Fibroblast of mammary gland (primary cell): Measurements from ENCODE around the gene MALAT1.

Experiments used
- DNase-seq: peaks from one replicate; pipeline ENCODE4 v3.0.0-alpha.2; 2010; ENCODE audit warnings: low read depth
- H3K4me3 ChIP-seq: 2 replicates; pipeline ENCODE4 v1.5.1; 2011; ENCODE audit warnings: low read depth, mild to moderate bottlenecking, low read length, moderate library complexity; ENCODE audit not compliant: control insufficient read depth
- TF ChIP-seq, protein P1 (sequence below): conservative IDR thresholded peaks from 2 replicates; pipeline ENCODE4 v1.5.1; 2011; ENCODE audit warnings: low read depth, low read length, inconsistent platforms; ENCODE audit not compliant: control insufficient read depth, insufficient read depth

The MALAT1 gene

DNA sequence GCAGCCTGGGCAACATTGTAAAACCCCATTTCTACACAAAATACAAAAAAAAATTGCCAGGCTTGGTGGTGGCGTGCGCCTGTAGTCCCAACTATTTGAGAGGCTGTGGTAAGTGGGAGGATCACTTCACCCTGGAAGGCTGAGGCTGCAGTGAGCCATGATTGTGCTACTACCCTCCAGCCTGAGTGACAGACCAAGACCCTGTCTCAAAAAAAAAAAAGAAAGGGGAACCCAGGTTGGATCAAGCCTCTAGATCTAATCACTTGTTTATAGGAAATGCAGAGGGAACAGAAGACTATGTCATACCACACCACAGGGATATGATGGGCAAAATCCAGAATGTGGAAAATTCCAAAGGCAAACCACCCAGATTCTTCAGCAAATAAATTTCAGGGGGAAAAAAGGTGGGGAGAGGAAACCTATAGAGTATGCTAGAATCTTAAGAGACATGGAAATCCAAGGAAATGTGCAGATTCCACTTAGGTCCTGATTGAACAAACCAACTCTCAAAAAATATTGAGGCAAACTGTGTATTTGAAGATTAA lies 16.5 kb upstream of the MALAT1 start:
- no peak overlapping the region for H3K4me3 ChIP-seq
- DNase-seq = no peak
- TF ChIP-seq, protein P1, sequence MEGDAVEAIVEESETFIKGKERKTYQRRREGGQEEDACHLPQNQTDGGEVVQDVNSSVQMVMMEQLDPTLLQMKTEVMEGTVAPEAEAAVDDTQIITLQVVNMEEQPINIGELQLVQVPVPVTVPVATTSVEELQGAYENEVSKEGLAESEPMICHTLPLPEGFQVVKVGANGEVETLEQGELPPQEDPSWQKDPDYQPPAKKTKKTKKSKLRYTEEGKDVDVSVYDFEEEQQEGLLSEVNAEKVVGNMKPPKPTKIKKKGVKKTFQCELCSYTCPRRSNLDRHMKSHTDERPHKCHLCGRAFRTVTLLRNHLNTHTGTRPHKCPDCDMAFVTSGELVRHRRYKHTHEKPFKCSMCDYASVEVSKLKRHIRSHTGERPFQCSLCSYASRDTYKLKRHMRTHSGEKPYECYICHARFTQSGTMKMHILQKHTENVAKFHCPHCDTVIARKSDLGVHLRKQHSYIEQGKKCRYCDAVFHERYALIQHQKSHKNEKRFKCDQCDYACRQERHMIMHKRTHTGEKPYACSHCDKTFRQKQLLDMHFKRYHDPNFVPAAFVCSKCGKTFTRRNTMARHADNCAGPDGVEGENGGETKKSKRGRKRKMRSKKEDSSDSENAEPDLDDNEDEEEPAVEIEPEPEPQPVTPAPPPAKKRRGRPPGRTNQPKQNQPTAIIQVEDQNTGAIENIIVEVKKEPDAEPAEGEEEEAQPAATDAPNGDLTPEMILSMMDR = no peak

DNA sequence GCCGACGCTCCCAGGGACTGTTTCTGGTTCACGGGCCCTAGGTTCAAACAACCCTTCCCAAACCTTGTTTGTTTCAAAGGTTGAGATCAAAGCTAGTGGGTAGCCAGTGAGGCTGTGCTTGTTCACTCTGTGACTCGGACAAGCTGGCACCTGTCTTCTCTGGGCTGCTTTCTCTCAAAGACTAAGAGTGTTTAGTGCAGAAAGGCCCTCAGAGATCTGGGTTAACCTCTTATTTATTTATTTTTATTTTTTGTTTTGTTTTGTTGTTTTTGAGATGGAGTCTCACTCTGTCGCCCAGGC lies 13.0 kb upstream of the MALAT1 start:
- TF ChIP-seq, protein P1 = no peak
- H3K4me3 ChIP-seq = no peak overlapping the region
- no peak for DNase-seq

DNA sequence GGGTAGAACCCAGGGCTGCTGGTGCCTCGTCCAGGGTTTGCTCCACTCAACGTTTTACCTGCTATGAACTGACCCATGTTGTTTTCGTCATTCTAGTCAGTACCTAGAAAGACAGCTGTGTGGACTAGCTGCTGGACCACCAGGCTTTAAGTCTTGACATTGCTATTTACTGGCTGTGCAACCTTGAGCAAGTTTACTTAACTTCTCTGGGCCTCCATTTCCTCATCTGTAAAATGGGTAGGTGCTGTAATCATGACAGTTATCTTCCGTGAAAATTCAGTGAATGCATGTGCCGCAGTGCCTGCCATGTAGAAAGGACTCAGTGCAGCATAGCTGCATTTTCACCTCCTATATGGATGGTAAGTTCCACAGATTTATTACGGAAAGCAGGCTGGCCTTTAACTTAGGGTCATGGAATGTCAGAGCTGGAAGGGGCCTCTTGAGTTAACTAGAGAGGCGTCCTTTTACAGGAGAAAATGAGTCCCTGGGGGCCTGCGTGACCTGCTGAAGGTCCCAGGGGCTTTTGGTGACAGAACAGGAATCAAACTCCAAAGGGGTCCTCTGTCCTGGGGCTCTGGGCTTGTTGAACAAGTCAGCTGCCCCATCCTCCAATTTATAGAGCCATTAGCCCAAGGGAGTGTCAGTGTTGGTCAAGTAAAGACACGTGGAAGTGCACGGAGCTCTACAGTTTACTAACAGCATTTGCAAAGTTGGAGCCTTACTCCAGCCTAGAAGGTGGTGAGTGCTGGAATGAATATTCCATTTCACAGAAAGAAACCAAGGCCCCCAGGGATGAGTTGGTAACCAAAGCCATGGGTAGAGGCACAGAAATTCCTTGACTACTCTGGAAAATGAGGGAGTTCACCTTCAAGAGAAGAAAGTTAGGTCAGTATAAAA lies 12.0 kb upstream of the MALAT1 start:
- DNase-seq = no peak
- TF ChIP-seq, protein P1 = no peak
- H3K4me3 ChIP-seq = no peak overlapping the region

DNA sequence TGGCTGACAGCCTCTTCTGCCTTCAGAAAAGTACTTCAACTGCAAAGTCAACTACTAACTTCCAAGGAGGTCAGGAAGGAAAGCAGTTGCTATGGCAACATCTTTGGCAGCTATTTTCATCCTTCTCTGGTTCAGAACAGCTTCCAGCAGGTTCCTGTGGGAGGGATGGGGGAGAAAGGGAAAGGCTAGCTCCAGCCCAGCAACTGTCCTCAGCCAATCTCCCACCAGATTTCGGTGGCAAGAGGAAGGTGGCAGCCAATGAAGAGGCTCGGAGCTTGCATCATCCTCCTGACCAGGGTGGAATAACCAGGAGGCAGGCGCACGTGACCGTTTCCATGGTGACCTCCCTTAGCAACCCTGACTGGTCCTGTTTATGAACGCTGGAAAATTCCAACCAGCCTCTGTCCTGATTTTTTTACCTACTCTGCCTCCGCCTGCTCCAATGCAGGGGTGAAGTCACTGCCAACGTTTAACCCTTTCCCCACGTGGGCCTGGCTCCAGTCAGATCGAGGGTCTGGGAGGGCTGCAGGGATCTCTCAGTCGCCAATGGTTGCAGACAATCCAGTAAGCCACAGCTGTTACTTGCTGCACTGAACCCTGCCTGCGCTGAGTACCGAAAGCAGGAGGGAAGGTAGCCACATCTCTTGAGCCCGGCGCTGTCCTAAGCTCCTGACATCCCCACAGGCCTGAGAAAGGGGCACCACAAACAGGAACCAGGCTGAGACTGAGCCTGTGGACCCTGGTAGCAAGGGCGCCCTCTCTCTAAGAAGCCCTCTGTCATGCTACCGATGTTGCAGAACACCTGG lies 11.2 kb upstream of the MALAT1 start:
- H3K4me3 ChIP-seq = peak overlapping the region; percentile 3
- peak; percentile 100 for DNase-seq
- TF ChIP-seq, protein P1 = no peak

DNA sequence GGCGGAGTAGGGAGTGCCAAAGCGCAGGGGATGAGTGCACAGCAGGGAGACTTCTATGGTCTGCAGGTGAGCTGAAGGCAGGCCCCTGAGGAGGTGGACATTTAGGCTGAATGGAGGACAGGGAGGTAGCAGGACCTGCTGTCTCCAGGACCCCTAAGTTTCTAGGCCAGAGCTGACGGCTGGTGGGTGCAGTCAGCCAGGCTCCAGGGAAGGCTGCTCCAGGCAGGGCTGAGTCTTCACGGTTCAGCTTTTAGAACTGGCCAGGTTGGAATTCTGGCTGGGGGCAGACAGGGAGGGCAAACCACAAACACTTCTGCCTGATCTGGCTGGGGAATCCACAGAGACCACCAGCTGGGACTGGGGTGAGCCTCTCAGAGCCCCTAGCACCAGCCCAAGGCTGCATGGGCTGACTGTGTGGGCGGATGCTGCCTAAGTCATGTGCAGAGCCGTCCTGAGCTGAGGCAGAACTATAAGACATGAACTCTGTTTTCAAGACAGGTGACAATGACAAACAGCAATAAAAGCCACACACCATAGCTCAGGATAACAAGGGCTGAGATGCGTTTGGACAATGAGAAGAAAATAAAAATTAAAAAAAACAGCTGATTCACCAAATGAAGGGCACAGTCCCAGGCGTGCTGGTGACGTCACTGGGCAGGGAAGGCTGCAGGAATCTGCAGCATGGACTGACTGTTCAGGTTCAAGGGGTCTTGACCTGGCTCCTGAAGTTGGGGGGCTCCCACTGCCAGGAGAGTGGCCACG lies 10.4 kb upstream of the MALAT1 start:
- no peak overlapping the region for H3K4me3 ChIP-seq
- TF ChIP-seq, protein P1 = no peak
- peak; percentile 88 for DNase-seq

DNA sequence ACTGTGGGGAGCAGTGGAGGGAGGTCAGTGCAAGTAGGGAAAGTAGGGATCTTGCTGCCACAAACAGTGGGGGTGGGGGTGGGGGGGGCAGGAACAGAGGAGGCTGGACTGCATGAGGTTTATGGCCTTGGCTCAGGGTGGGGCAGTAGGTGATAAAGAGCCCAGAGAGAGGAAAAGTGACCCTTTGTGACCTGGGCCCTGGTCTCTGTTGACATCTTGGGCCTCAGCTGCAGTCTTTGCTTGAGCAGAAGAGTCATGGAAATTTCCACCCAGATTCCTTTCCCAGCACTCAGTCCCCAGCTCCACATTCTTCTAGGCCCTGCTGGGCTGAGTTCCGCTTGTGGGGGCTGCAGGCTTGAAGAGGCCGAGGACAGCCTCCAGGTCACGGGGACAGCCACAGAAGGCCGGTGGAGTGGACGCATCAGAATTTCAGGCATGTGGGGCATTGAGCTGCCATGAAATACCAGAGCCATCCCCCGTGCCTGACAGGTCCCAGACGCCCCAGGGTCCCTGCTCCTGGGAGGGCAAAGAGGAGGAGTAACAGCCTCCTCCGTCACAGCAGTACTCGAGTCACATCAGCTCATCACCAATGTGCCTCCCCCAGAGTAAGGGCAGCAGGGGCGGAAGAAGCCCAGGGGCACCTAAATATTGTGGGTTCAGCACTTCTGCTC lies 9.7 kb upstream of the MALAT1 start:
- DNase-seq = peak; percentile 89
- TF ChIP-seq, protein P1 = no peak
- no peak overlapping the region for H3K4me3 ChIP-seq
